Aorta (tissue), 5 donors: ENCODE results near the gene TOP1. TPM values are rescaled to one million over a fixed set of nuclear protein-coding genes. Genes with fewer than 3 reads are reported as not detected.

ENCODE experiments used
- ATAC-seq: fragments of 200-7000 bp; cut with Tn5 transposase; one replicate; pipeline ENCODE4 v1.9.1; 2022; ENCODE audit warnings: moderate library complexity; ENCODE audit not compliant: low FRiP score
- DNase-seq, 2 donors: peaks; one replicate each; pipeline ENCODE4 v3.0.0-alpha.2; 2020
- H3K27ac ChIP-seq, 2 donors: one replicate each; pipeline ENCODE4 v1.5.1; 2013; ENCODE audit warnings: low read length in 2 of 2, mild to moderate bottlenecking in 2 of 2, moderate library complexity in 2 of 2, control low read depth in 1 of 2, inconsistent platforms in 1 of 2, low read depth in 1 of 2
- H3K27me3 ChIP-seq, 2 donors: one replicate each; pipeline ENCODE4 v1.6.1; 2013; ENCODE audit warnings: control low read depth in 1 of 2, low read length in 1 of 2, mild to moderate bottlenecking in 1 of 2, moderate library complexity in 1 of 2; ENCODE audit not compliant: insufficient read depth in 2 of 2, control insufficient read depth in 1 of 2
- H3K36me3 ChIP-seq, 2 donors: one replicate each; pipeline ENCODE4 v1.6.1; 2013; ENCODE audit warnings: control low read depth in 1 of 2, low read length in 1 of 2, mild to moderate bottlenecking in 1 of 2; ENCODE audit not compliant: insufficient read depth in 2 of 2, control insufficient read depth in 1 of 2
- H3K4me1 ChIP-seq, 2 donors: one replicate each; pipeline ENCODE4 v1.6.1; 2013; ENCODE audit warnings: low read length in 2 of 2, control low read depth in 1 of 2, mild to moderate bottlenecking in 1 of 2, moderate library complexity in 1 of 2; ENCODE audit not compliant: insufficient read depth in 2 of 2, control insufficient read depth in 1 of 2
- H3K4me3 ChIP-seq, 2 donors: one replicate each; pipeline ENCODE4 v1.5.1; 2013; ENCODE audit warnings: low read length in 2 of 2, control low read depth in 1 of 2, mild to moderate bottlenecking in 1 of 2
- H3K9me3 ChIP-seq: one replicate; pipeline ENCODE4 v1.6.1; 2013; ENCODE audit warnings: mild to moderate bottlenecking, low read length; ENCODE audit not compliant: control insufficient read depth
- WGBS, 2 donors: extraction: QIAGEN DNeasy Blood & Tissue Kit; methylation state at CpG; one replicate each; pipeline ENCODE4 v1.1.7; 2013; 5-methylcytosine and 5-hydroxymethylcytosine counted together
- intact Hi-C, 2 donors: fragments of 100-400 bp; cut with DNase I; formaldehyde crosslinking; loops; one replicate each; pipeline versions ENCODE4 v1.14.2 to v1.15.0; 2022
- polyA plus RNA-seq, 2 donors: library from polyadenylated mRNA; stranded (reverse); fragments of 200-250 nt; gene quantifications; one replicate each; pipeline ENCODE4 v1.2.3, GENCODE V29; 2013
- total RNA-seq, 2 donors: library from RNA; stranded (reverse); fragmentation: NEBNext Ultra II Directional; extraction: Animal tissue kit (Norgen Biotek cat#: 25700); gene quantifications; one replicate each; pipeline ENCODE4 v1.2.1, GENCODE V29; 2021
- donor health status: healthy with polysubstance abuse.
- donor health status: Bipolar disorder and iron deficiency.
- donor health status: DM: no; HTN: no; CAD: no.
- donor health status: DM: no; HTN: no; CAD: no.
- donor health status: DM: yes; HTN: yes; CAD: no.

Gene TOP1
- total and polyA plus RNA-seq, 4 donors, result 15.6 to 32.4 (median 24.1) TPM

- ATAC-seq (no peak), DNase-seq (peak in 1 of 2 donors; percentile 39)
- no peak overlapping the region for H3K4me3 ChIP-seq
- no peaks in the 10 kb centered on the region for H3K9me3 ChIP-seq
- H3K4me1 ChIP-seq, result no peaks in the 10 kb centered on the region
- H3K27ac ChIP-seq, result no peak overlapping the region
- no peaks in the 10 kb centered on the region for H3K27me3 ChIP-seq
- peaks cover 0 to 16% of the 10 kb centered on the region in 2 donors for H3K36me3 ChIP-seq
- intact Hi-C loops, result no loop called here
- 92 to 95% methylated on average over 11 of the region's 11 CpGs for WGBS, 2 donors
Measured at GRCh38 chr20:41163821-41164220, 135.2 kb downstream of the TOP1 start.

GRCh38 chr20:41165001-41165882 is 136.6 kb downstream of the TOP1 start:
- intact Hi-C loops, result no loop called here
- ATAC-seq (no peak), DNase-seq (peak; percentile 33 to 57)
- Histone ChIP-seq H3K4me3 (no peak overlapping the region), H3K36me3 (peaks cover 0 to 20% of the 10 kb centered on the region in 2 donors), H3K4me1 (no peaks in the 10 kb centered on the region), H3K27ac (no peak overlapping the region), H3K27me3 (no peaks in the 10 kb centered on the region), H3K9me3 (no peaks in the 10 kb centered on the region)
- 88% methylated on average over 24 of the region's 24 CpGs for WGBS, 2 donors

- H3K4me3 ChIP-seq, result no peak overlapping the region
- no peaks in the 10 kb centered on the region for H3K9me3 ChIP-seq
- DNase-seq, result peak in 1 of 2 donors; percentile 59
- no peak overlapping the region for H3K27ac ChIP-seq
- WGBS, 2 donors, result 89 to 90% methylated on average over 27 of the region's 27 CpGs
- H3K27me3 ChIP-seq, result no peaks in the 10 kb centered on the region
- H3K4me1 ChIP-seq, result no peaks in the 10 kb centered on the region
- peaks cover 0 to 22% of the 10 kb centered on the region in 2 donors for H3K36me3 ChIP-seq
- intact Hi-C loops, result no loop called here
- no peak for ATAC-seq
Measured at GRCh38 chr20:41166201-41167117, 137.8 kb downstream of the TOP1 start.

DNA sequence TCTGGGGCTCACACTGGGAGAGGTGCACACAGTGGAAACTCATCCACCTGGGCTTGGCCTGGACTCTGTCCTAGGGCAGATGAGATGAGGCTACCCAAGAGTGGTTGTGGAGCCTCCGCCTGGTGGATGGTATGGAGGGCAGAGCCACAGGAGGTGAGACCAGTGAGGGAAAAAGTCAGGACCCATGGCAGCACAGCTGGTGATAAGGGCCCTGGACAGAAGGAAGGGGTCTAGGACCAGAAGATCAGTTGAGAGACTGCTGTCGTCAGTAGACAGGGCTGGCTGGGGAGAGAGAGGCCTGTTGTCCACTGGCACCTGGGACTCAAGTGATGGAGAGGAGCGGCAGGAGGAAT is 138.5 kb downstream of the TOP1 start:
- intact Hi-C loops, result no loop called here
- no peak for ATAC-seq
- 89 to 93% methylated on average over 3 of the region's 3 CpGs for whole genome bisulfite sequencing, 2 donors
- DNase-seq, result no peak
- Histone ChIP-seq H3K9me3 (no peaks in the 10 kb centered on the region), H3K36me3 (peaks cover 0 to 22% of the 10 kb centered on the region in 2 donors), H3K27me3 (no peaks in the 10 kb centered on the region), H3K27ac (no peak overlapping the region), H3K4me1 (no peaks in the 10 kb centered on the region), H3K4me3 (no peak overlapping the region)

DNA sequence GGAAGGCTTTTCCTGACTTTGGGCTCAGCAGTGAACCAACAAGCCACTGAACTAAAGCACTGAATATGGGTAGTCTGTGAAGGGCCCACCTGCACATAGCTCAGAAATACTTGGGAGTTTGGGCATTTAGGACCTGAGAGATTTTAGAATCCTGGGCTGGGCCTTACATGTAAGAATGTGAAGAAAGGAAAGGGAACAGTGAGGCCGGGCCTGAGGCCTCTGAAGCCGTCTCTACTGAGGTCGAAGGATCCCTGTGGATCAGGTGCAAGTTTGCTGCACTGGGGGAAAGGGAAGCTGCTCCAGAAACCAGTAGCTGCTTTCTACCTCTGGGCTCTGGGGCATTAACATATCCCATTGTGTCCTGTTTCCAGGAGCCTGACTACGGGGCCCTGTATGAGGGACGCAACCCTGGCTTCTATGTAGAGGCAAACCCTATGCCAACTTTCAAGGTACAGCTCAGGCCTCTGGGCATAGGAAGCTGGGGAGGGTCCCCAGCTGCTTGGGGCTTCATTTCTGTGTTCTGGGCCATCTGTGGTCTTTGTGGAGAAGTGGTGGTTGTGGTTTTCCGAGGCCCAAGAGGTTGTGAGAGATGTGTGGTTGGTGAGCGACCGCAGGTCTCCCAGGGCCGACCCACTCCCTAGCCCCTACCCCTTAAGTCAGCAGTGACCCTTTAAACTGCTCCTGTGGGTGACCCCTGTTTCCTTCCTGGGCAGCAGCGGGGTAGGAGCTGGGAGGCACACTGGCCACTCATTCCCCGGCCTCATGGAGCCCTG is 139.0 kb downstream of the TOP1 start:
- Histone ChIP-seq H3K9me3 (no peaks in the 10 kb centered on the region), H3K4me1 (no peaks in the 10 kb centered on the region), H3K4me3 (no peak overlapping the region), H3K27ac (no peak overlapping the region), H3K27me3 (no peaks in the 10 kb centered on the region), H3K36me3 (peaks cover 0 to 22% of the 10 kb centered on the region in 2 donors)
- ATAC-seq (no peak), DNase-seq (peak in 1 of 2 donors; percentile 42)
- intact Hi-C loops, result no loop called here
- 90 to 92% methylated on average over 11 of the region's 11 CpGs for WGBS, 2 donors

DNA sequence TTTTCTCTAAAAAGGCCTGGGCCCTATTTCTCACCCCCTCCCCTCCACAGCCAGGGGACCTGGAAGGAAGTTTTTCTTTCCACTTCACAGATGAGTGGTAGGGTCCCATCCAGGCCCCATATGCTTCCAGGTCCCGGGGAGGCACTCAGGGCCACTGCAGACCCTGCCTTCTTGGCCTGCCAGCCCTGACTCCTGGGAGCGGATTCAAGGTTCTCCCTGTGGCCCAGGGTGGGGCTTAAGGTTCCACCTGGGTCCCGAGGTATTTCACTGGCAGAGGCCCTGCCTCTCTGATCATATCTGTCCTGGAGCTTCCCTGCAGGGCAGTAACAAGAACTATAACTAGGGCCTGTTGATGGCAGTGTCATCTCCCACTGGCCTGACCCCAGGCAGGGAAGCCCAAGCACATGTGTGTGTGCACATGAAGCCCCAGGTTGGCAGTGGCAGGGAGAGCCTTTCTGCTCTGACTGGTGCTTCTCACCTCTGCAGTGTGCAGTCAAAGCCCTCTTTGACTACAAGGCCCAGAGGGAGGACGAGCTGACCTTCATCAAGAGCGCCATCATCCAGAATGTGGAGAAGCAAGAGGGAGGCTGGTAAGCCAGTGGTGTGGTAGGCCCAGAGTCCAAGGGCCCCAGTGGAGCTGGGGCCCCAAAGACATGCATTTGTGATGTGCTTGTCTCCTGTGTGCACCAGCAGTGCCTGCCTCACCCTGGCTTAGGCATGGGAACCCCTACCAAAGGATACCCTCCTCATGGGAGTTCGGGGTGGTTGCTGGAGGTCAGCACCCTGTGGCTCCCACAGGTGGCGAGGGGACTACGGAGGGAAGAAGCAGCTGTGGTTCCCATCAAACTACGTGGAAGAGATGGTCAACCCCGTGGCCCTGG is 139.9 kb downstream of the TOP1 start:
- H3K36me3 ChIP-seq, result peaks cover 0 to 22% of the 10 kb centered on the region in 2 donors
- ATAC-seq (no peak), DNase-seq (peak in 1 of 2 donors; percentile 69)
- H3K27me3 ChIP-seq, result no peaks in the 10 kb centered on the region
- H3K4me1 ChIP-seq, result no peaks in the 10 kb centered on the region
- H3K4me3 ChIP-seq, result no peak overlapping the region
- WGBS, 2 donors, result 88 to 93% methylated on average over 10 of the region's 10 CpGs
- H3K27ac ChIP-seq, result no peak overlapping the region
- intact Hi-C loops, result no loop called here
- no peaks in the 10 kb centered on the region for H3K9me3 ChIP-seq

- Histone ChIP-seq H3K27me3 (no peaks in the 10 kb centered on the region), H3K27ac (no peak overlapping the region), H3K36me3 (peaks cover 0 to 18% of the 10 kb centered on the region in 2 donors), H3K9me3 (no peaks in the 10 kb centered on the region), H3K4me1 (no peaks in the 10 kb centered on the region), H3K4me3 (no peak overlapping the region)
- 86 to 87% methylated on average over 9 of the region's 9 CpGs for WGBS, 2 donors
- no peak for ATAC-seq
- peak in 1 of 2 donors; percentile 32 for DNase-seq
- intact Hi-C loops, result no loop called here
Measured at GRCh38 chr20:41169162-41169690, 140.6 kb downstream of the TOP1 start.
